GM12878 (cell line): ENCODE measurements around the gene PRDX3. TPM values are rescaled to one million over a fixed set of nuclear protein-coding genes. Genes with fewer than 3 reads are reported as not detected.

Experiments used
- ATAC-seq: fragments of 200-7000 bp; cut with Tn5 transposase; 3 replicates; pipeline ENCODE4 v1.9.1; 2020; ENCODE audit warnings: mild to moderate bottlenecking, moderate library complexity
- BruUV-seq: library from RNA; stranded (reverse); fragments of 400-500 nt; replicated peaks from 2 replicates; lab custom pipeline; 2021; lab: Mats Ljungman, UMichigan
- CTCF ChIA-PET: fragments of 300-600 bp; sonication (Branson Sonifier 250); formaldehyde crosslinking; extraction: SDS; loops from one replicate; lab custom pipeline; 2021; ENCODE audit warnings: inconsistent platforms; lab: Yijun Ruan, JAX
- POLR2A ChIA-PET: fragments of 350-600 bp; formaldehyde crosslinking; extraction: SDS; loops from one replicate; lab custom pipeline; 2021; ENCODE audit warnings: inconsistent platforms; lab: Charles Lee
- RAD21 ChIA-PET: fragments of 300-600 bp; sonication (Branson Sonifier 250); formaldehyde crosslinking; loops from one replicate; lab custom pipeline; 2023; ENCODE audit warnings: antibody characterized with exemption; ENCODE audit not compliant: unreplicated experiment; lab: Charles Lee
- SMC1A ChIA-PET: fragments of 300-600 bp; sonication (Branson Sonifier 250); formaldehyde crosslinking; loops from one replicate; lab custom pipeline; 2023; ENCODE audit not compliant: unreplicated experiment, uncharacterized antibody; lab: Charles Lee
- DNase-seq: peaks from one replicate; pipeline ENCODE4 v3.0.0-alpha.2; 2011; ENCODE audit warnings: low read depth, low spot score
- FAIRE-seq: peaks from 3 replicates; lab custom pipeline; 2011; peaks lifted over from hg19 to GRCh38; lab: Jason Lieb, UNC
- H2AFZ ChIP-seq: 2 replicates; pipeline ENCODE4 v1.6.0; 2011; ENCODE audit warnings: low read depth, low read length, control low read depth; ENCODE audit not compliant: control insufficient read depth
- H3K27ac ChIP-seq: 2 replicates; pipeline ENCODE4 v1.5.1; 2011; ENCODE audit warnings: control low read depth; ENCODE audit not compliant: control insufficient read depth, insufficient read depth
- H3K27me3 ChIP-seq, 2 experiments: replicated peaks in 1 of 2; 2 replicates each; pipeline versions ENCODE4 v1.6.0 to v1.6.1; 2011; ENCODE audit warnings: low read length in 1 of 2; ENCODE audit not compliant: control insufficient read depth in 2 of 2, insufficient read depth in 2 of 2
- H3K36me3 ChIP-seq, 2 experiments: 2 replicates each; pipeline ENCODE4 v1.5.1; 2011; ENCODE audit warnings: low read length in 1 of 2; ENCODE audit not compliant: control insufficient read depth in 2 of 2, insufficient read depth in 2 of 2
- H3K4me1 ChIP-seq: 2 replicates; pipeline ENCODE4 v1.6.1; 2011; ENCODE audit warnings: mild to moderate bottlenecking, low read length, moderate library complexity, mixed read lengths; ENCODE audit not compliant: control insufficient read depth, insufficient read depth
- H3K4me2 ChIP-seq: 2 replicates; pipeline ENCODE4 v1.6.0; 2011; ENCODE audit warnings: control low read depth; ENCODE audit not compliant: control insufficient read depth, insufficient read depth
- H3K4me3 ChIP-seq: fragments of 200-600 bp; sonication (generic); 2 replicates; pipeline ENCODE4 v1.5.1; 2016
- H3K79me2 ChIP-seq: 2 replicates; pipeline ENCODE4 v1.6.0; 2011; ENCODE audit warnings: low read length; ENCODE audit not compliant: control insufficient read depth, insufficient read depth
- H3K9ac ChIP-seq: 2 replicates; pipeline ENCODE4 v1.8.0; 2011; ENCODE audit warnings: low read length, control low read depth, mixed read lengths; ENCODE audit not compliant: control insufficient read depth, insufficient read depth
- H3K9me3 ChIP-seq: replicated peaks from 3 replicates; pipeline ENCODE4 v1.5.1; 2011; ENCODE audit warnings: mild to moderate bottlenecking, low read length; ENCODE audit not compliant: control insufficient read depth, insufficient read depth
- H4K20me1 ChIP-seq: 2 replicates; pipeline ENCODE4 v1.6.0; 2011; ENCODE audit not compliant: control insufficient read depth, insufficient read depth
- CREM ChIP-seq: IDR thresholded peaks from 2 replicates; pipeline ENCODE4 v1.6.1; 2014; ENCODE audit warnings: antibody characterized with exemption, low read depth
- CTCF ChIP-seq, 3 experiments: IDR thresholded peaks in 2 of 3; conservative IDR thresholded peaks in 1 of 3; 2 replicates each; pipeline ENCODE4 v1.5.1; 2011; ENCODE audit warnings: low read depth in 3 of 3, low read length in 3 of 3, mild to moderate bottlenecking in 3 of 3, control low read depth in 2 of 3, moderate library complexity in 2 of 3, inconsistent platforms in 1 of 3, mixed read lengths in 1 of 3; ENCODE audit not compliant: control insufficient read depth in 2 of 3, insufficient read depth in 1 of 3; ENCODE audit errors: extremely low read depth in 1 of 3
- DPF2 ChIP-seq: fragments of 450-650 bp; IDR thresholded peaks from 2 replicates; pipeline ENCODE4 v1.6.1; 2017; ENCODE audit warnings: mild to moderate bottlenecking
- FOS ChIP-seq: IDR thresholded peaks from 3 replicates; pipeline ENCODE4 v1.6.1; 2011; ENCODE audit warnings: borderline replicate concordance; ENCODE audit not compliant: insufficient read length; ENCODE audit errors: extremely low read depth
- HDGF ChIP-seq: fragments of 450-650 bp; IDR thresholded peaks from 2 replicates; pipeline ENCODE4 v1.6.1; 2016; ENCODE audit warnings: antibody characterized with exemption
- MEF2B ChIP-seq: fragments of 450-650 bp; IDR thresholded peaks from 2 replicates; pipeline ENCODE4 v1.6.1; 2018; ENCODE audit warnings: mild to moderate bottlenecking, moderate library complexity; ENCODE audit not compliant: partially characterized antibody, poor library complexity, severe bottlenecking
- MYC ChIP-seq: IDR thresholded peaks from 2 replicates; pipeline ENCODE4 v1.6.1; 2011; ENCODE audit warnings: mild to moderate bottlenecking, low read length, moderate library complexity, inconsistent platforms; ENCODE audit not compliant: insufficient read depth, insufficient replicate concordance, insufficient read length, severe bottlenecking
- NR2F1 ChIP-seq: fragments of 450-650 bp; conservative IDR thresholded peaks from 2 replicates; pipeline ENCODE4 v1.6.1; 2017; ENCODE audit warnings: mild to moderate bottlenecking
- SMAD1 ChIP-seq: fragments of 450-650 bp; IDR thresholded peaks from 2 replicates; pipeline ENCODE4 v1.6.1; 2018; ENCODE audit warnings: mild to moderate bottlenecking, low read depth; ENCODE audit not compliant: partially characterized antibody
- SMAD5 ChIP-seq: IDR thresholded peaks from 2 replicates; pipeline ENCODE4 v1.6.1; 2016; ENCODE audit warnings: antibody characterized with exemption, low read depth
- SMC3 ChIP-seq: IDR thresholded peaks from 2 replicates; pipeline ENCODE4 v1.6.1; 2011; ENCODE audit warnings: low read length, improper control_type of control experiment, borderline replicate concordance
- YY1 ChIP-seq: IDR thresholded peaks from 2 replicates; pipeline ENCODE4 v1.6.1; 2011; ENCODE audit warnings: low read depth, mild to moderate bottlenecking, low read length
- ZNF622 ChIP-seq: fragments of 450-650 bp; IDR thresholded peaks from 2 replicates; pipeline ENCODE4 v1.6.1; 2017; ENCODE audit warnings: mild to moderate bottlenecking, inconsistent platforms
- ZSCAN29 ChIP-seq: fragments of 450-650 bp; IDR thresholded peaks from 2 replicates; pipeline ENCODE4 v1.6.1; 2017; ENCODE audit warnings: mild to moderate bottlenecking, moderate library complexity
- WGBS: methylation state at CpG from one replicate; pipeline ENCODE4 v1.1.6; 2016; ENCODE audit warnings: low lambda C conversion rate; ENCODE audit not compliant: insufficient replicate concordance, insufficient coverage; ENCODE audit errors: missing lambda C conversion rate; 5-methylcytosine and 5-hydroxymethylcytosine counted together
- in situ Hi-C: fragments of 300-500 bp; cut with MboI; formaldehyde crosslinking; loops from 9 replicates; pipeline ENCODE4 v1.14.3; 2018; ENCODE audit warnings: mixed read lengths
- intact Hi-C: fragments of 100-400 bp; cut with micrococcal nuclease; formaldehyde crosslinking; loops from one replicate; pipeline ENCODE4 v1.14.2; 2022; ENCODE audit not compliant: unreplicated experiment
- polyA plus RNA-seq, 11 experiments: library from polyadenylated mRNA; depleted of rRNA in 4 of 11; unstranded in 6 of 11; stranded (reverse) in 5 of 11; fragments of >200 nt; fragmentation: Nextera tagmentation in 4 of 11; fragmentation: Illumina TruSeq in 1 of 11; extraction: Ambion mirVana in 4 of 11; extraction: Trizol in 1 of 11; gene quantifications; 1 replicate in 1 of 11; 2 replicates in 10 of 11; pipeline versions ENCODE4 v1.2.1 to v1.2.3, GENCODE V29; 2011 to 2016; ENCODE audit warnings: inconsistent platforms in 2 of 11, missing spikeins in 2 of 11, low read depth in 1 of 11
- total RNA-seq, 4 experiments: library from RNA; depleted of rRNA in 3 of 4; stranded (reverse); fragments of >200 nt in 3 of 4; fragmentation: Illumina TruSeq in 1 of 4; extraction: Trizol in 1 of 4; gene quantifications; 2 replicates each; pipeline versions ENCODE4 v1.2.1 to v1.2.3, GENCODE V29; 2013 to 2021

Gene PRDX3
- total and polyA plus RNA-seq, 10 of the 15 experiments (the other 5 are each of a cell fraction or from before 2014, with no cell fraction given), result 195 to 1,431 (median 398) TPM

GRCh38 chr10:119166118-119166500 is 12.5 kb downstream of the PRDX3 start:
- H3K27me3 ChIP-seq, result no peaks in the 10 kb centered on the region
- in situ Hi-C loops (no loop called here), intact Hi-C loops (no loop called here)
- peak; percentile 8 for ATAC-seq
- no peak for DNase-seq
- 77% methylated on average over 7 of the region's 7 CpGs for WGBS
- no peak for TF ChIP-seq SMAD5
- TF ChIP-seq HDGF, result no peak
- TF ChIP-seq NR2F1, result no peak
- H3K27ac ChIP-seq, result peak overlapping the region; percentile 94
- ChIA-PET SMC1A (no interaction called here), RAD21 (no interaction called here), POLR2A (no interaction called here), CTCF (no interaction called here)
- no peaks in the 10 kb centered on the region for H3K9me3 ChIP-seq
- H3K4me1 ChIP-seq, result peaks cover 11% of the 10 kb centered on the region
- H4K20me1 ChIP-seq, result no peaks in the 10 kb centered on the region
- peak overlapping the region; percentile 99 for H3K4me3 ChIP-seq
- BruUV-seq, result no TSS peak
- peak overlapping the region; percentile 88 for H2AFZ ChIP-seq
- peak overlapping the region; percentile 94 for H3K9ac ChIP-seq
- H3K79me2 ChIP-seq, result peaks cover 18% of the 10 kb centered on the region
- H3K36me3 ChIP-seq, result peaks cover 3 to 20% of the 10 kb centered on the region in 2 experiments
- FAIRE-seq, result no peak
- H3K4me2 ChIP-seq, result peak overlapping the region; percentile 99

- ChIA-PET POLR2A (interaction anchor here (0.6 to 2.2 kb wide), 5 partner anchors 9 to 112 kb away, joined by 3 to 8 read pairs (median 4); no protein-coding TSS in a partner anchor), SMC1A (interaction anchor here (0.7 to 1.5 kb wide), 13 partner anchors 11 to 411 kb away, joined by 3 to 9 read pairs (median 3); no protein-coding TSS in a partner anchor), RAD21 (interaction anchor here (0.6 to 1.9 kb wide), 8 partner anchors 11 to 133 kb away, joined by 3 to 7 read pairs (median 4); partner anchors contain the start of gene GRK5), CTCF (interaction anchor here (0.7 to 1.5 kb wide), 9 partner anchors 11 to 324 kb away, joined by 3 to 6 read pairs (median 3); partner anchors contain the start of genes DENND10 and PRDX3)
- in situ Hi-C loops (no loop called here), intact Hi-C loops (no loop called here)
- DNase-seq (peak; percentile 31), FAIRE-seq (no peak), ATAC-seq (peak; percentile 93)
- peak within 1 kb of the TSS; percentile 99 for H3K4me2 ChIP-seq
- H3K79me2 ChIP-seq, result peaks cover 18% of the 10 kb centered on the region
- H4K20me1 ChIP-seq, result no peaks in the 10 kb centered on the region
- H3K27me3 ChIP-seq, result no peaks in the 10 kb centered on the region
- H3K4me3 ChIP-seq, result peak within 1 kb of the TSS; percentile 99
- peak within 1 kb of the TSS; percentile 94 for H3K9ac ChIP-seq
- H3K4me1 ChIP-seq, result peaks cover 11% of the 10 kb centered on the region
- 1% methylated on average over 74 of the region's 90 CpGs for WGBS
- no peaks in the 10 kb centered on the region for H3K9me3 ChIP-seq
- BruUV-seq, result no TSS peak
- peaks cover 3 to 20% of the 10 kb centered on the region in 2 experiments for H3K36me3 ChIP-seq
- peak within 1 kb of the TSS; percentile 95 for H2AFZ ChIP-seq
- H3K27ac ChIP-seq, result peak within 1 kb of the TSS; percentile 94
- TF ChIP-seq YY1 (peak; percentile 46; the same call in 1 of the 2 replicates), DPF2 (peak; percentile 82), ZSCAN29 (no peak), MYC (peak; percentile 99), SMAD1 (no peak), ZNF622 (no peak), MEF2B (no peak), FOS (no peak), SMC3 (no peak), CREM (0 out of 2 replicates have a peak, but pooled peaks have one; percentile 6), CTCF (IDR thresholded peaks at IDR 0.05 in 2 of 3, conservative IDR thresholded peaks at IDR 0.05 in 1 of 3; ENCODE audit: control insufficient read depth in 2 of 3, extremely low read depth in 1 of 3, insufficient read depth in 1 of 3, low read depth in 3 of 3, low read length in 3 of 3) (0 out of 6 replicates have a peak, but pooled peaks of 2 of the 3 experiments have one; percentile 1 to 14)
Measured at GRCh38 chr10:119165171-119166117, 13.2 kb downstream of the PRDX3 start, which contains the start of gene SFXN4. Gene SFXN4 (minus strand): TSS chr10:119165714. CDS start chr10:119165647, 67 bp downstream.
